ENCODE measurements around the gene MAPRE3. TPM values are rescaled to one million over a fixed set of nuclear protein-coding genes. Genes with fewer than 3 reads are reported as not detected.

Gene MAPRE3
- total RNA-seq, 1 donor from 2014 or later = 1.1 TPM

DNA sequence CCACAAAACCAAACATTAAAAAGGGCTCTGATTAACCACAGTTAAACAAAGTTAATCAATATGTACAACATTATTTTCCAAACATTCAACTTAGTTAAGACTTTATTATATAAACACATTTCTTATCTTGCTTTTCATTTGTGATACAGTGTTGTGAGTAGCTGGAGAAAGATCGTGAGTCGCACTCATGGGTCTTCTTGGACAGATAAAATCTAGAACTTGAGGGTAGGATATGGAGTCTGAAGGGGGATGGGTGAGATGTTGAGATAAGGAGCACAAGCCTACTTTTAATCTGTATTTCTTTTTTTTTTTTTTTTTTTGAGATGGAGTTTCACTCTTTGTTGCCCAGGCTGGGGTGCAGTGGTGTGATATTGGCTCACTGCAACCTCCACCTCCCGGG is 39.7 kb downstream of the MAPRE3 start:
- no peak for DNase-seq (ENCODE audit: low read depth, low spot score)

- DNase-seq (ENCODE audit: low read depth, low spot score) = no peak
These were observed 43.3 kb downstream of the MAPRE3 start for GRCh38 chr2:27013738-27014137.

DNA sequence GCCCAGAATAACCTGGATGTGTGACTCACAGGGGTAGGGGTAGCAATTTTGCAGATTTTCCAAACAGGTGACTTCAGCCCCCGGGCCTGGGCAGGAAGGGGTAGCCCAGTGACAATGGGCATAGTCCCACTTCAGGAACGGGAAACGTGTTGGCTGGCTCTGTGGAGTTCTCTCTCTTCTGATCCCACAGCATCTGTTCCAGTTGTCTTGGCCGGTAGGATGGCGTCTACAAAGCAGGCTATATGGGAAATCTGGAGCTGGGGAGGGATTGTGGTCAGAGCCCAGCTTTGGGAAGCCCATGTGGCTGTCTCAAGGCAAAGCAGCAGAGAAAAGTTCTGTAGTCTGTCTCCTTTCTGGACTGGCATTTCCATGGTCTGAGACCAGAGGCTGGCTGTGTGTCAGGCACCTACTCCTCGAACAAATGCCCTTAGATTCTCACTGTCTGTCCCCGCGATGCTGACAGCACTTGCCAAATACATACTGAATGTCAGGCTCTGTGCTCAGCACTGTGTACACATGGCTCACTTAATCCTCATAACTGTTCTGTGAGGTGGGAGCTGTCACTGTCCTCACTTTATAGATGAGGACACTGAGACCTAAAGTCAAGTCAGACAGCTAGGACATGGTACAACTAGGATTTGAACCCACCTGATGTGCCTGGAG is 44.5 kb downstream of the MAPRE3 start:
- DNase-seq (ENCODE audit: low read depth, low spot score) = no peak

GRCh38 chr2:27016801-27017325 is 46.4 kb downstream of the MAPRE3 start:
- no peak for DNase-seq (ENCODE audit: low read depth, low spot score)

- DNase-seq (ENCODE audit: low read depth, low spot score) = no peak
These were observed 47.7 kb downstream of the MAPRE3 start for GRCh38 chr2:27018142-27018541.

GRCh38 chr2:27019459-27019858 is 49.0 kb downstream of the MAPRE3 start:
- no peak for DNase-seq (ENCODE audit: low read depth, low spot score)

DNA sequence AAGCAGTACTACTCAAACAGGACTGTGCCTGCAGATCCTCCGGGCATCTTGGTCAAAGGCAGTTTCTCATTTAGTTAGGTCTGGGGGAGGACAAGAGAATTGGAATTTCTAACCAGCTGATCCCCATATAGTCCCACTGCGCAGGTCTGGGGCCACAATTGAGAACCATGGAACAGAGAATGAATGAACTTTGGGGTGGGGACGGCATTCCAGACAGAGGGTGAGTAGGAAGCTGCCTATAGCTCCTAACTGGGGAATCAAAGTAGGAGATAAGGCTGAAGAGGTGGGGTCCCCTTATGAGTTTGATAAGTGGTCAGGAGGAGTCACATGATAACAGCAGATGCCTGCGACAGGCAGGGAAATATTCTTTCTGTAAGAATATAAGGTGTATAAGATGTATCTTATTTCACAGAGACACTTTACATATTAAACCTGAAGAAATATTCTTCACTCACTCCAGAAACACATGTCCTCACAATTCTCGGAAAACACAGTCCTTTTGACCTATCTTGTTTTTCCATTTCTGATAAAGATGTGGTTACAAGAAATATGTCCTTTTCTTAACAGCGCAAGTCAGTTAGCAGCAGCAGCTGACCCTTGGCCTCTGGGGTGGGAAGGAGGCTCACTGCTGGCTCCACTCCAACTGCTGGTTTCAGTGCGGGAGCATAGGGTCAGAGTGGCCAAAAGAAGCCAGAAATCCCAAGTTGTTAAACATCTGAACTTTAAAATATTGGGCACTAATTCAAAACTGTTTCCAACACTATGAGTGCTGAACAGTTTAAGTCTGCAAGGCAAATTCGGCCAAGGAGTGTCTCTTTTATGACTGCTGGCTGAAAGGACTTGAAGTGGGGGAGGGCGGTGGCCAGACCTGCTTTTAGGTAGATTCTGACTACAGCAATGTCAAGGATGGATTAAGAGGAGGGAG is 49.8 kb downstream of the MAPRE3 start:
- no peak for DNase-seq (ENCODE audit: low read depth, low spot score)

DNA sequence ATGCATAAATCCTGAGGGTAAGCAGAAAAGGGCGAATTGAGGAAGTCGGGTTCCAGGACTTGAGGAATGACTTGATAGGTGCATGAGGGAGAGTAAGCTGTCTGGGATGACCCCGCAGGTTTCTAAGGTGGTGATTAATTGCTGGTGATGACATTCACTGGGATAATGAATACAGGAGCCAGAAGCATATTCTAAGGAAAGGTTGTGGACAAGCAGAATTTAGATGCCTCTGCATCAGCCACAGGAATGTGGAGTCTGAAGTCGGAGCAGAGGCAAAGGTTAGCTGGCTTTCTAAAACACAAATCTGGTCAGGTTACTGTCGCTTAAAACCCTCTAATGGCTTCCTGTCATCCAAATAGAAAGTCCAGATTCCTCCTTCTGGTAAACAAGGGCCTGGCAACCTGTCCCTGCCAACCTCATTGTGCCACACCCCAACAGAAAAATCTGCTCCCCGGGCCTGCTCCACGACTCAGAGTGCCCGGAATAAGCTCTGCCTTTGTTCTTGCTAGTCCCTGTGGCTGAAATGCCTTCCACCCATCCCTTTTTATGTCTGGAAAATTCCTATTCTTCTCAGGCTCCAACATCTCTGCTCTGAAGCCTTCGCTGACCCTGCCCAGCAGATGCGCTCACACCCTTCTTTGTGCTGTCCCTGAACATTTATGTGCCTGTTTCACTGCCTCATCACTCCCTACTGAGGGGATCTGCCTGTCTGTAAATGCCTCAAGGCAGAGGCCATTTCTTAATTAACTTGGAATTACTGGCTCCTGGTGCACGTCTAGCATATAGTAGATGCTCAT is 51.0 kb downstream of the MAPRE3 start:
- DNase-seq (ENCODE audit: low read depth, low spot score) = no peak

DNA sequence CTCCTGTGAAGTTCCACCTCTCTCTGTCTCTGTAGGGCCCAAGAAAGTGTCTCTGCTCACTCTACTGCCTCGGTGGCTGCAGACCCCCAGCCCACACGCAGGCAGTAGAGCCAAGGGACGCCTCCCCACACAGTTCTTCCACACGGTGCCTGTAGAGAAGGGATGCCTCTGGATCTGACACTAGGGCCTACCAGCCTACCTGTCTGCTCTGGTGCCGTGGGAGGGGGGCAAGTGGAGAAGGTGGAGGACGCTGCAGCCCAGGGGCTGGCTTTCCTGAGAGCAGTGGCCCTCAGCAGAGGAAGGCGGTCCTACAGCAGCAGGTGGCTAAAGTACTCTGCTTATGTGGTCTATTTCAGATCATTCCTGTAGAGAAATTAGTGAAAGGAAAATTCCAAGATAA is 53.3 kb downstream of the MAPRE3 start:
- DNase-seq (ENCODE audit: low read depth, low spot score) = no peak

- no peak for DNase-seq (ENCODE audit: low read depth, low spot score)
These were observed 53.8 kb downstream of the MAPRE3 start for GRCh38 chr2:27024188-27024587.

DNA sequence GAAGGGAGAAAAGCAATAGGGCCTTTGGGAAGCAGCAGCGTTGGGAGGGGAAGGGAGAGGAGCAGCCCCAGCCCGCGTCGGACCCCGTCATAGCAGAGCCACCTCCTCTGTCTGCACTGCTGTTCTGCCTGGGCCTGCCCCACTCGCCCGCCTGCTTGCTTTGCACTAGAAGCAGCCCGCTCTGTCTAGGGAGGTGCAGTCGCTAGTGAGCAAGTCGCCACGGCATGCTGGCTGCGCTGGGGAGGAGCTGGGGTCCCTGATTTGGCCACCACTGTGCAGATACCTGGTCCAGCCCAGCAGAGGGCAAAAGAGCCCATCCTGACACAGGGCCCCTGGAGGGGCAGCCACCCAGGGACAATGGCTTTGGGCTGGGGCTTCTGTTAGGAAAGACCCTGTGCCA is 54.4 kb downstream of the MAPRE3 start:
- DNase-seq (ENCODE audit: low read depth, low spot score) = no peak

DNA sequence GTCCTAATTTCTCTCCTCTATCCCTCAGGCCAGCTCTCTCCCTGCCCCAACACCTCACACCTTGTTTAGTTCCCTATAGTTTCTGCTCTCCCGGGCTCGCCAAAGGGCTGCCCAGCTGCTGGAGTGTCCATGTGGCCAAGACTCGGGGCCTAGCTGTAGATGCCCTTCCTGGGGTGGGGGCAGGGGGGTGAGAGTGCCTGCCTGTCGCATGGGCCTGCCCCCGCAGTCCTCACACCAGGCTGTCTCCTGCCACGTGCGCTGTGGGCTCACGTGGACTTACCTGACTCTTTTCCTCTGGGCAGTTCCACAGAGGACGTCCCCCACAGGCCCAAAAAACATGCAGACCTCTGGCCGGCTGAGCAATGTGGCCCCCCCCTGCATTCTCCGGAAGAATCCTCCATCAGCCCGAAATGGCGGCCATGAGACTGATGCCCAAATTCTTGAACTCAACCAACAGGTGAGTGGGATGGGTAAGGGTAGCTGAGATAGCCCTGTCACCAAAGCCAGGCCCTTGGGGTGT is 54.9 kb downstream of the MAPRE3 start:
- DNase-seq (ENCODE audit: low read depth, low spot score) = no peak

GRCh38 chr2:27025861-27026851 is 55.7 kb downstream of the MAPRE3 start:
- DNase-seq (ENCODE audit: low read depth, low spot score) = no peak

- DNase-seq (ENCODE audit: low read depth, low spot score) = no peak
These were observed 56.8 kb downstream of the MAPRE3 start for GRCh38 chr2:27027211-27027651.

GRCh38 chr2:27029051-27029450 is 58.6 kb downstream of the MAPRE3 start:
- no peak for DNase-seq (ENCODE audit: low read depth, low spot score)

DNA sequence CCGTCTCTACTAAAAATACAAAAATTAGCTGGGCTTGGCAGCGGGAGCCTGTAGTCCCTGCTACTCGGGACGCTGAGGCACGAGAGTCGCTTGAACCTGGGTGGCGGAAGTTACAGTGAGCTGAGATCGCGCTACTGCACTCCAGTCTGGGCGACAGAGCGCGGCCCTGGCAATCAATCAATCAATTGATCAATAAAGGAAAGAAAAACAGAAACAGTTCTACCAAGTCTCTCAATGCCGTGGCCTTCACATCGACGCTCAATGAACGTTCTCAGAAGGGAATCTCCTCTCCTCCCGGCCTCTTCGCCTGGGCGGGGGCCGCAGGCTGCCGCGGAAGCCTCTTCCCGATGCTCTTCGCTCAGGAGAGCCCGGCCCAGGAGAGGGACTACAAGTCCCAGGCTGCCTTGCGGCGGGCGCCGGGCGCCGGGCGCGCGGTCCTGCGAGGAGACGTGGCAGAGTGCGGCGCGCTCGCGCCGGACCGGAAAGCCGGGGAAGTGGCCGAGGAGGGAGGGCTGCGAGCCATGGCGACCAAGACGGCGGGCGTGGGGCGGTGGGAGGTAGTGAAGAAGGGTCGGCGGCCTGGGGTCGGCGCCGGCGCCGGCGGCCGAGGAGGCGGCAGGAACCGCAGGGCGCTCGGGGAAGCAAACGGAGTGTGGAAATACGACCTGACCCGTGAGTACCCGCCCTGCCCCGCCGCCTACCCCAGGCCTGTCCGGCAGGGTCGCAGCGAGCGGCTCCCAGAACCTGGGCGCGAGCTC is 62.2 kb downstream of the MAPRE3 start, which contains the start of gene TMEM214:
TMEM214 (plus strand) TSS at position 471 of the 758 bp plus-strand sequence; CDS start at position 522, 51 bp downstream.
- peak; percentile 67 for DNase-seq (ENCODE audit: low read depth, low spot score)

DNA sequence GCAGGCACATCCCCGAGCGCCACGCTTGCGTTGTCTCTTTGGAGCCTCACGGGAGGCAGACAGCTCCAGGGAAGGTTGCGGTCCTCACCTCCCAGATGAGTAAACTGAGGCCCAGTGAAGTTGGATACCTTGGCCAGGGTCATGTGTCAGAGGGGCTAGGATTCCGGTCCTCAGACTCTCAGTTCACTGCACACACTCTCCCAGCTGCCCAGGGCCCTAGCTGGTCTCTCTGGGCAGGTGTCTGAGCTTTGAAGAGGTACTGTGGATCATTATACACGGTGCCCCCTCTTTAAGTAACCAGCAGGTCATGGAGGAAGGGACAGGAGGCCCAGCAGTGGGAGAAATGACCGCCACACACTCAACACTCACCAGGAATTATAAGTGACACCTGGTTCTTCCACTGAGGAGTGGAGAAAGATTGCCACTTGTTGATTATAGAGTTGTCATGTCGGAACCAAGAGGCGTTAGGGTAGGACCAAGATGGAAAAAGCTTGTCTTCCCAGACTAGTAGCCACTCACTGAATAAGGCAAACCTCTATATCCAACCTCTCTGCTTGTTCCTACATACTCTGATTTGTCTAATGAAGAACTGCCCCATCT is 62.9 kb downstream of the MAPRE3 start:
- DNase-seq (ENCODE audit: low read depth, low spot score) = no peak

GRCh38 chr2:27038012-27038411 is 67.6 kb downstream of the MAPRE3 start:
- no peak for DNase-seq (ENCODE audit: low read depth, low spot score)

Data from pulmonary artery endothelial cell (primary cell).